SU-DHL-6 (cell line): Measurements from ENCODE around the gene TMPRSS5.
"Not testable (repeated sequence)": the region's sequence is repeated elsewhere in the genome, so short reads cannot be mapped to it uniquely, and the experiment has no call there.

ENCODE experiments used
- H2AFZ ChIP-seq: fragments of 200-600 bp; sonication (generic); 2 replicates; pipeline ENCODE4 v1.6.1; 2014; ENCODE audit warnings: low read depth, mild to moderate bottlenecking, moderate library complexity, mixed read lengths, antibody characterized with exemption, low read length; ENCODE audit not compliant: severe bottlenecking
- H3F3A ChIP-seq: fragments of 200-600 bp; shearing (Covaris generic); 2 replicates; pipeline ENCODE4 v1.6.0; 2016; ENCODE audit warnings: antibody characterized with exemption, mild to moderate bottlenecking; ENCODE audit not compliant: insufficient read depth
- H3K27ac ChIP-seq: fragments of 200-600 bp; sonication (generic); 2 replicates; pipeline ENCODE4 v1.5.1; 2016; ENCODE audit warnings: low read depth, mild to moderate bottlenecking, low read length, moderate library complexity, mixed read lengths
- H3K27me3 ChIP-seq: fragments of 200-600 bp; sonication (generic), shearing (Covaris generic); 2 replicates; pipeline ENCODE4 v1.6.0; 2014; ENCODE audit warnings: mild to moderate bottlenecking, low read length
- H3K36me3 ChIP-seq: fragments of 200-600 bp; sonication (generic); 2 replicates; pipeline ENCODE4 v1.6.1; 2014; ENCODE audit warnings: mild to moderate bottlenecking, low read length, mixed read lengths
- H3K4me2 ChIP-seq: fragments of 300-600, 200-600 bp; shearing (Covaris generic), sonication (generic); 2 replicates; pipeline ENCODE4 v1.6.0; 2014; ENCODE audit warnings: low read length, low read depth, mild to moderate bottlenecking; ENCODE audit not compliant: poor library complexity, severe bottlenecking
- H3K4me3 ChIP-seq: fragments of 200-600 bp; sonication (generic); 2 replicates; pipeline ENCODE4 v1.5.1; 2014; ENCODE audit warnings: antibody characterized with exemption, low read length, mild to moderate bottlenecking, mixed read lengths; ENCODE audit not compliant: insufficient read depth, poor library complexity, severe bottlenecking
- H3K79me2 ChIP-seq: fragments of 200-600 bp; sonication (generic); 2 replicates; pipeline ENCODE4 v1.6.1; 2014; ENCODE audit warnings: mild to moderate bottlenecking, low read length, moderate library complexity; ENCODE audit not compliant: insufficient read depth
- H3K9ac ChIP-seq: fragments of 200-600 bp; sonication (generic); 2 replicates; pipeline ENCODE4 v1.7.0; 2014; ENCODE audit warnings: mild to moderate bottlenecking, low read length
- H3K9me2 ChIP-seq: fragments of 200-600 bp; sonication (generic); replicated peaks from 2 replicates; pipeline ENCODE4 v1.6.1; 2014; ENCODE audit warnings: low read length; ENCODE audit not compliant: insufficient read depth
- H3K9me3 ChIP-seq: fragments of 200-600 bp; sonication (generic); 2 replicates; pipeline ENCODE4 v1.6.1; 2014; ENCODE audit warnings: low read length, mixed read lengths; ENCODE audit not compliant: insufficient read depth
- H4K20me1 ChIP-seq: fragments of 200-600 bp; sonication (generic); 2 replicates; pipeline ENCODE4 v1.6.1; 2014; ENCODE audit warnings: low read depth, mild to moderate bottlenecking, antibody characterized with exemption, low read length, moderate library complexity, mixed read lengths
- CTCF ChIP-seq: fragments of 200-600 bp; sonication (generic); IDR thresholded peaks from one replicate; pipeline ENCODE4 v1.5.1; 2017; ENCODE audit warnings: antibody characterized with exemption, mild to moderate bottlenecking, low read length, moderate library complexity; ENCODE audit not compliant: insufficient read depth, poor library complexity, severe bottlenecking
- EZH2phosphoT487 ChIP-seq: fragments of 200-600 bp; sonication (generic), shearing (Covaris generic); conservative IDR thresholded peaks from 2 replicates; pipeline ENCODE4 v1.6.1; 2018; ENCODE audit warnings: mild to moderate bottlenecking, antibody characterized with exemption, low read length, moderate library complexity, mixed read lengths

TMPRSS5 gene

GRCh38 chr11:113710989-113711388 lies 4.9 kb upstream of the TMPRSS5 start:
- no peak overlapping the region for H3K9ac ChIP-seq
- H4K20me1 ChIP-seq, result no peaks in the 10 kb centered on the region
- H3K27ac ChIP-seq, result no peak overlapping the region
- H2AFZ ChIP-seq, result no peak overlapping the region
- H3K9me3 ChIP-seq, result no peaks in the 10 kb centered on the region
- no peaks in the 10 kb centered on the region for H3K27me3 ChIP-seq
- H3K9me2 ChIP-seq, result no peaks in the 10 kb centered on the region
- no peaks in the 10 kb centered on the region for H3F3A ChIP-seq
- TF ChIP-seq EZH2phosphoT487 (no peak), CTCF (no peak)
- no peaks in the 10 kb centered on the region for H3K36me3 ChIP-seq
- H3K4me2 ChIP-seq, result no peak overlapping the region
- no peaks in the 10 kb centered on the region for H3K79me2 ChIP-seq
- H3K4me3 ChIP-seq, result no peak overlapping the region

- H3K27me3 ChIP-seq, H3K79me2 ChIP-seq, H3K9me2 ChIP-seq, H4K20me1 ChIP-seq, H3K27ac ChIP-seq, H3K4me3 ChIP-seq, H3F3A ChIP-seq, H2AFZ ChIP-seq, H3K9me3 ChIP-seq, H3K36me3 ChIP-seq, H3K9ac ChIP-seq, H3K4me2 ChIP-seq: not testable (repeated sequence)
Observed at GRCh38 chr11:113703551-113703950, 2.6 kb downstream of the TMPRSS5 start.

GRCh38 chr11:113701491-113701890 lies 4.6 kb downstream of the TMPRSS5 start:
- Histone ChIP-seq H3K27ac (no peak overlapping the region), H3K9ac (no peak overlapping the region), H3F3A (no peaks in the 10 kb centered on the region), H3K79me2 (no peaks in the 10 kb centered on the region), H2AFZ (no peak overlapping the region), H3K4me2 (no peak overlapping the region), H3K36me3 (no peaks in the 10 kb centered on the region), H3K9me2 (no peaks in the 10 kb centered on the region), H3K9me3 (no peaks in the 10 kb centered on the region), H4K20me1 (no peaks in the 10 kb centered on the region), H3K27me3 (no peaks in the 10 kb centered on the region), H3K4me3 (no peak overlapping the region)
- TF ChIP-seq CTCF (no peak), EZH2phosphoT487 (no peak)

- Histone ChIP-seq H3K79me2 (no peaks in the 10 kb centered on the region), H3K4me3 (no peak overlapping the region), H3K9me2 (no peaks in the 10 kb centered on the region), H3K4me2 (no peak overlapping the region), H3K36me3 (no peaks in the 10 kb centered on the region), H3K9me3 (no peaks in the 10 kb centered on the region), H3K27me3 (no peaks in the 10 kb centered on the region), H4K20me1 (no peaks in the 10 kb centered on the region), H3F3A (no peaks in the 10 kb centered on the region), H2AFZ (no peak overlapping the region), H3K9ac (no peak overlapping the region), H3K27ac (no peak overlapping the region)
- TF ChIP-seq CTCF (no peak), EZH2phosphoT487 (no peak)
Observed at GRCh38 chr11:113698515-113698914, 7.6 kb downstream of the TMPRSS5 start.
